Measurements from ENCODE around the gene ZNF275. TPM values are rescaled to one million over a fixed set of nuclear protein-coding genes. Genes with fewer than 3 reads are reported as not detected.
"Not testable (repeated sequence)": the region's sequence is repeated elsewhere in the genome, so short reads cannot be mapped to it uniquely, and the experiment has no call there.

The ZNF275 gene
- polyA plus RNA-seq, result 1 to 10 TPM; 1.1 to 9.0 (median 2.3) TPM
- long read RNA-seq, donor 1, full-length matches to known transcripts, result 8 of 8 reads
- long read RNA-seq, donor 1, partial matches to known transcripts, result 0 of 8 reads
- long read RNA-seq, donor 1, other reads (novel, unspliced or antisense), result 0 of 8 reads
- long read RNA-seq, donor 2, result 0 reads
- long read RNA-seq, donor 3, result 0 reads
- long read RNA-seq, donor 4, result 0 reads
- long read RNA-seq, donor 5, full-length matches to known transcripts, result 2 of 2 reads
- long read RNA-seq, donor 5, partial matches to known transcripts, result 0 of 2 reads
- long read RNA-seq, donor 5, other reads (novel, unspliced or antisense), result 0 of 2 reads
- long read RNA-seq, donor 6, full-length matches to known transcripts, result 3 of 3 reads
- long read RNA-seq, donor 6, partial matches to known transcripts, result 0 of 3 reads
- long read RNA-seq, donor 6, other reads (novel, unspliced or antisense), result 0 of 3 reads
- long read RNA-seq, donor 7, full-length matches to known transcripts, result 2 of 2 reads
- long read RNA-seq, donor 7, partial matches to known transcripts, result 0 of 2 reads
- long read RNA-seq, donor 7, other reads (novel, unspliced or antisense), result 0 of 2 reads
- long read RNA-seq, donor 8, result 0 reads
- long read RNA-seq, donor 9, result 0 reads
- long read RNA-seq, donor 10, full-length matches to known transcripts, result 1 of 1 reads
- long read RNA-seq, donor 10, partial matches to known transcripts, result 0 of 1 reads
- long read RNA-seq, donor 10, other reads (novel, unspliced or antisense), result 0 of 1 reads

DNA sequence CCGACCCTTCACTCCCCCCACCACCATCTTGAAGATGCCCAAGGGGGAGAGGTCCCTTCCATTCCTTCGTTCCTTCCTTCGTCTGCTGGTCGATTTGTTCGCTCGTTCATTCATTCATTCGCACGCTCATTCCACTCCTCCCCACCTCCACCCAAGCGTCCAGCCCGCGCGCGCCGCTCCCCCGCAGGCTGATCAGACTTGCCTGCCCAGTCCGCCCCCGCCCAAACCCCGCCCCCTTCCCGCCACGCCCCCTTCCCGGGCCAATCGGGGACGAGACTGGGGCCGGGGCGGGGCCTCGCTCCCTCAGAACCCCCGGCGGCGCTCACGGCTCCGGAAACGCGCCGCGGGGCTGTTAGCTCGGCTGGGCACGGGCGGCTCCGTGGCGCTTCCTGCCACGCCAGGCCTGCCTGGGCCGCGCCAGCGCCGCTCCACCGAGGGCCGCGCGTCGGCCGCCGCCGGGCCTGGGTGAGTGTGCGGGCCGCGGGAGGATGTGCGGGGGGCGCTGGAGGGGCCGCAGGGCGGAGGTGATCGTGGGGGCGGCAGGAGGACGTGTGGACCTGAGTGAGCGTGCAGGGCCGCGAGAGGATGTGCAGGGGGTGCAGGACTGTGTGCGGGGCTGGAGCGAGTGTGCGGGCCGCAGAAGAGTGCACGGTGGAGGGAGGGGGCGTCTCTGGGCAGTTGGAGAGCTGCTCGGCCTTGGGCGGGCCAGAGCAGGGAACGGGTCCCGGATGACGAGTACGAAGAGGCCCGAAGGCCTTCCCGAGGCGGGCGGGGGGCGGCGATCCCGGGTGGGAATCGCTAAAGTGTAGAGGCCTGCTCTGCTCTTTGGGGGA is at the start of gene ZNF275:
Gene ZNF275, plus strand, starts transcription at position 333 of the 833 bp plus-strand sequence. CDS start 2,527 bp downstream, outside the sequence.
- peak within 1 kb of the TSS; percentile 66 to 83 (median 73) for H3K4me3 ChIP-seq (ENCODE audit: low read depth in 1 of 3, low read length in 3 of 3)
- DNase-seq, result peak; percentile 80 to 84
- H3K36me3 ChIP-seq (ENCODE audit: control insufficient read depth in 3 of 3, insufficient read depth in 2 of 3, low read depth in 1 of 3, low read length in 3 of 3), result peaks cover 0 to 4% (median 0%) of the 10 kb centered on the region in 3 donors
- 1 to 32% (median 21%) methylated on average over 37 to 86 of the region's 86 CpGs for WGBS, 3 donors
- peaks cover 0 to 3% (median 0%) of the 10 kb centered on the region in 3 donors for H3K27me3 ChIP-seq (ENCODE audit: control insufficient read depth in 3 of 3, insufficient read depth in 3 of 3, low read length in 3 of 3)
- H3K4me1 ChIP-seq (ENCODE audit: control insufficient read depth in 3 of 3, insufficient read depth in 2 of 3, low read depth in 1 of 3, low read length in 2 of 3), result no peaks in the 10 kb centered on the region
- H3K27ac ChIP-seq (ENCODE audit: low read depth in 1 of 3, low read length in 2 of 3), result peak within 1 kb of the TSS in 1 of 3 donors; percentile 68
- no peaks in the 10 kb centered on the region for H3K9me3 ChIP-seq (ENCODE audit: control insufficient read depth in 2 of 2, insufficient read depth in 1 of 2, low read depth in 1 of 2, low read length in 1 of 2)
- no peak for FAIRE-seq

DNA sequence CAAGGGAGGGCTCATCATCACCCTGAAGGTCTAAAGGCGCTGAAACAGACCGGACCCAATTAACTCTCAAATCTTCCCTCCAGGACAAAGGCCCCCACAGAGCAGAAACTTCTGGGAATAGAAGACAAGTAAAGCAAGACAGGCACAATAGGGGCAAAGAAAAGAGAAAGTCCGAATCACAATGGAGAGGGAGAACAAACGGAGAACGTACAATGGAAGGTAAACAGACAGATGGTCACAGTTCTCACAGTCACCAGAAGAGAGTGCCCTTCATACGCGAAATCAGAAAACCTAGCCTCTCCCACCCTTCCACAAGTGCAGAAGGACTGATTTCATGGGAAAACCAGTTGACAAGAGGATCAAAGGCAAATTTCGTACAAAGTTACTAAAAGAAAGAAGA is 48.3 kb upstream of the ZNF275 start:
- H3K4me3 ChIP-seq (ENCODE audit: low read depth in 1 of 3, low read length in 3 of 3); H3K27ac ChIP-seq (ENCODE audit: low read depth in 1 of 3, low read length in 2 of 3); H3K4me1 ChIP-seq (ENCODE audit: control insufficient read depth in 3 of 3, insufficient read depth in 2 of 3, low read depth in 1 of 3, low read length in 2 of 3); H3K36me3 ChIP-seq (ENCODE audit: control insufficient read depth in 3 of 3, insufficient read depth in 2 of 3, low read depth in 1 of 3, low read length in 3 of 3); FAIRE-seq; H3K27me3 ChIP-seq (ENCODE audit: control insufficient read depth in 3 of 3, insufficient read depth in 3 of 3, low read length in 3 of 3); DNase-seq; H3K9me3 ChIP-seq (ENCODE audit: control insufficient read depth in 2 of 2, insufficient read depth in 1 of 2, low read depth in 1 of 2, low read length in 1 of 2): not testable (repeated sequence)
- no CpG with 5 or more reads among the region's 8 CpGs for WGBS, 3 donors

DNA sequence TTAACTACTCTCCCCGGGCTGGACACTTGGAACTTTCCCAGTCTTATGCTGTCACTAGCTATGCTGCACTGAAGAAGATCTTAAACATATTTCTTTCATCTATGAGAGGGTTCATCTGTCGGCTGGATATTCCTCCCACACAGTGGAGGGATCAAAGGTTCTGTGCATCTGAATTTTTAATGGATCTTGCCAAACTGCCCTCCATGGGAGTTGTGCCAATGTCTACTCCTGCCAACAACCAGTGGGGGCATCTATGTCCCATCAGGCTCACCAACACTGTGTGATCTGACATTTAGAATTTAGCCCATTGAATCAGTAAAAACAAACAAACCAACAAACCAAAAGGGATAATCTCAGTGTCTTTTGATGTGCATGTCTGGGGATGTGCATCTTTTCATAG is 45.1 kb upstream of the ZNF275 start:
- not testable (repeated sequence) for H3K36me3 ChIP-seq (ENCODE audit: control insufficient read depth in 3 of 3, insufficient read depth in 2 of 3, low read depth in 1 of 3, low read length in 3 of 3); DNase-seq; H3K9me3 ChIP-seq (ENCODE audit: control insufficient read depth in 2 of 2, insufficient read depth in 1 of 2, low read depth in 1 of 2, low read length in 1 of 2); H3K27me3 ChIP-seq (ENCODE audit: control insufficient read depth in 3 of 3, insufficient read depth in 3 of 3, low read length in 3 of 3); FAIRE-seq; H3K4me3 ChIP-seq (ENCODE audit: low read depth in 1 of 3, low read length in 3 of 3); H3K27ac ChIP-seq (ENCODE audit: low read depth in 1 of 3, low read length in 2 of 3); H3K4me1 ChIP-seq (ENCODE audit: control insufficient read depth in 3 of 3, insufficient read depth in 2 of 3, low read depth in 1 of 3, low read length in 2 of 3)
- WGBS, 3 donors, result no CpG with 5 or more reads among the region's 2 CpGs

GRCh38 chrX:153293485-153294071 is 40.4 kb upstream of the ZNF275 start:
- WGBS, 3 donors, result 61 to 66% (median 61%) methylated on average over 3 of the region's 8 CpGs
- H3K27me3 ChIP-seq (ENCODE audit: control insufficient read depth in 3 of 3, insufficient read depth in 3 of 3, low read length in 3 of 3); H3K4me3 ChIP-seq (ENCODE audit: low read depth in 1 of 3, low read length in 3 of 3); FAIRE-seq; DNase-seq; H3K4me1 ChIP-seq (ENCODE audit: control insufficient read depth in 3 of 3, insufficient read depth in 2 of 3, low read depth in 1 of 3, low read length in 2 of 3); H3K9me3 ChIP-seq (ENCODE audit: control insufficient read depth in 2 of 2, insufficient read depth in 1 of 2, low read depth in 1 of 2, low read length in 1 of 2); H3K36me3 ChIP-seq (ENCODE audit: control insufficient read depth in 3 of 3, insufficient read depth in 2 of 3, low read depth in 1 of 3, low read length in 3 of 3): not testable (repeated sequence)
- peak overlapping the region in 1 of 3 donors; percentile 12 for H3K27ac ChIP-seq (ENCODE audit: low read depth in 1 of 3, low read length in 2 of 3)

DNA sequence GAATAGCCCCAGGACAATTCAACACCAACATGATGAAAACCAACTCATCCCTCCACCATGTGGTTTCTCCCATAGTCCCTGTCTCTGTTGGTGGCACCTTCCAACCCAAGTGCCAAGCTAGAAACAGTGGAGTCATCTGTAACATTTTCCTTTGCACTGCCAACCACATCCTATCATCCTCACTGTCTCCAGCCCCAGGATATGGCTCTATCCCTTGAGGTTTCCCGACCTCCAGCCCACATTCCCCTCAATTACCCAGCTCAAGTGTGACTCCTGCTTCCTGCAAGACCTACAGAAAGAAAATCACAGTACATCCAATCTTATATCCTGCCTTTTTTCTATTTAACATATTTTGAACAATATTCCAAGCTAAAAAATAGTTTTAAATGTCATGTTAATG is 36.6 kb upstream of the ZNF275 start:
- H3K4me1 ChIP-seq (ENCODE audit: control insufficient read depth in 3 of 3, insufficient read depth in 2 of 3, low read depth in 1 of 3, low read length in 2 of 3), result no peaks in the 10 kb centered on the region
- H3K27ac ChIP-seq (ENCODE audit: low read depth in 1 of 3, low read length in 2 of 3), result no peak overlapping the region
- DNase-seq, result no peak
- WGBS, 3 donors, result 6 to 71% (median 13%) methylated on average over 1 of the region's 1 CpG
- no peaks in the 10 kb centered on the region for H3K9me3 ChIP-seq (ENCODE audit: control insufficient read depth in 2 of 2, insufficient read depth in 1 of 2, low read depth in 1 of 2, low read length in 1 of 2)
- H3K36me3 ChIP-seq (ENCODE audit: control insufficient read depth in 3 of 3, insufficient read depth in 2 of 3, low read depth in 1 of 3, low read length in 3 of 3), result no peaks in the 10 kb centered on the region
- no peak for FAIRE-seq
- H3K4me3 ChIP-seq (ENCODE audit: low read depth in 1 of 3, low read length in 3 of 3), result no peak overlapping the region
- peaks cover 0 to 5% (median 0%) of the 10 kb centered on the region in 3 donors for H3K27me3 ChIP-seq (ENCODE audit: control insufficient read depth in 3 of 3, insufficient read depth in 3 of 3, low read length in 3 of 3)

DNA sequence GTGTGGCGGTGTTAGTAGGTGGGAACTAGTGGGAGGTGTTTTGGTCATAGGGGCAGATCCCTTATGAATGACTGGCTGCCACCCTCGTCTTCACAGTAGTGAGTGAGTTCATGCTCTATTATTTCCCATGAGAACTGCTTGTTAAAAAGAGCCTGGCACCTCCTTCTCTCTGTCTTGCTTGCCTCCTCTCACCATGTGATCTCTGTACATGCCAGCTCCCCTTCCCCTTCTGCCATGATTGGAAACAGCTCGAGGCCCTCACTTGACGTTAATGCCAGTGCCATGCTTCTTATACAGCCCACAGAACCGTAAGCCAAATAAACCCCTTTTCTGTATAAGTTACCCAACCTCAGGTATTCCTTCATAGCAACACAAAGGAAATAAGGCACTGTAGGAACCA is 34.1 kb upstream of the ZNF275 start:
- no peak for FAIRE-seq
- Histone ChIP-seq H3K27ac (ENCODE audit: low read depth in 1 of 3, low read length in 2 of 3) (no peak overlapping the region), H3K4me1 (ENCODE audit: control insufficient read depth in 3 of 3, insufficient read depth in 2 of 3, low read depth in 1 of 3, low read length in 2 of 3) (no peaks in the 10 kb centered on the region), H3K9me3 (ENCODE audit: control insufficient read depth in 2 of 2, insufficient read depth in 1 of 2, low read depth in 1 of 2, low read length in 1 of 2) (no peaks in the 10 kb centered on the region), H3K36me3 (ENCODE audit: control insufficient read depth in 3 of 3, insufficient read depth in 2 of 3, low read depth in 1 of 3, low read length in 3 of 3) (no peaks in the 10 kb centered on the region), H3K4me3 (ENCODE audit: low read depth in 1 of 3, low read length in 3 of 3) (no peak overlapping the region), H3K27me3 (ENCODE audit: control insufficient read depth in 3 of 3, insufficient read depth in 3 of 3, low read length in 3 of 3) (peaks cover 0 to 5% (median 0%) of the 10 kb centered on the region in 3 donors)
- 58 to 71% (median 64%) methylated on average over 5 of the region's 5 CpGs for WGBS, 3 donors
- no peak for DNase-seq

- Histone ChIP-seq H3K27me3 (ENCODE audit: control insufficient read depth in 3 of 3, insufficient read depth in 3 of 3, low read length in 3 of 3) (peaks cover 0 to 4% (median 0%) of the 10 kb centered on the region in 3 donors), H3K36me3 (ENCODE audit: control insufficient read depth in 3 of 3, insufficient read depth in 2 of 3, low read depth in 1 of 3, low read length in 3 of 3) (no peaks in the 10 kb centered on the region), H3K27ac (ENCODE audit: low read depth in 1 of 3, low read length in 2 of 3) (no peak overlapping the region), H3K9me3 (ENCODE audit: control insufficient read depth in 2 of 2, insufficient read depth in 1 of 2, low read depth in 1 of 2, low read length in 1 of 2) (no peaks in the 10 kb centered on the region), H3K4me1 (ENCODE audit: control insufficient read depth in 3 of 3, insufficient read depth in 2 of 3, low read depth in 1 of 3, low read length in 2 of 3) (no peaks in the 10 kb centered on the region), H3K4me3 (ENCODE audit: low read depth in 1 of 3, low read length in 3 of 3) (no peak overlapping the region)
- FAIRE-seq, result no peak
- no peak for DNase-seq
- WGBS, 3 donors, result 60 to 79% (median 76%) methylated on average over 3 of the region's 3 CpGs
Measured at GRCh38 chrX:153301746-153302145, 32.2 kb upstream of the ZNF275 start.

GRCh38 chrX:153302796-153303195 is 31.2 kb upstream of the ZNF275 start:
- Histone ChIP-seq H3K27me3 (ENCODE audit: control insufficient read depth in 3 of 3, insufficient read depth in 3 of 3, low read length in 3 of 3) (peaks cover 0 to 2% (median 0%) of the 10 kb centered on the region in 3 donors), H3K4me3 (ENCODE audit: low read depth in 1 of 3, low read length in 3 of 3) (no peak overlapping the region)
- no peak for FAIRE-seq

More at GRCh38 chrX:153302796-153303195, 31.2 kb upstream of the ZNF275 start:
- H3K4me1 ChIP-seq (ENCODE audit: control insufficient read depth in 3 of 3, insufficient read depth in 2 of 3, low read depth in 1 of 3, low read length in 2 of 3), result no peaks in the 10 kb centered on the region
- 71 to 80% (median 77%) methylated on average over 4 of the region's 4 CpGs for WGBS, 3 donors
- H3K36me3 ChIP-seq (ENCODE audit: control insufficient read depth in 3 of 3, insufficient read depth in 2 of 3, low read depth in 1 of 3, low read length in 3 of 3), result no peaks in the 10 kb centered on the region
- DNase-seq, result no peak
- H3K27ac ChIP-seq (ENCODE audit: low read depth in 1 of 3, low read length in 2 of 3), result no peak overlapping the region
- no peaks in the 10 kb centered on the region for H3K9me3 ChIP-seq (ENCODE audit: control insufficient read depth in 2 of 2, insufficient read depth in 1 of 2, low read depth in 1 of 2, low read length in 1 of 2)
